ENCODE results near the gene LDHB.
"Not testable (repeated sequence)": the region's sequence is repeated elsewhere in the genome, so short reads cannot be mapped to it uniquely, and the experiment has no call there.

LDHB gene

GRCh38 chr12:21607701-21608100 lies 49.9 kb downstream of the LDHB start:
- DNase-seq (ENCODE audit: low read depth) = no peak

GRCh38 chr12:21606175-21606574 lies 51.5 kb downstream of the LDHB start:
- DNase-seq (ENCODE audit: low read depth) = no peak

- DNase-seq (ENCODE audit: low read depth) = no peak
Observed at GRCh38 chr12:21604245-21605101, 53.2 kb downstream of the LDHB start, which contains the start of gene GYS2. Gene GYS2, minus strand, starts transcription at chr12:21604847. Its CDS starts 255 bp downstream, at chr12:21604592.

GRCh38 chr12:21602774-21603173 lies 54.9 kb downstream of the LDHB start:
- no peak for DNase-seq (ENCODE audit: low read depth)

GRCh38 chr12:21600196-21600595 lies 57.4 kb downstream of the LDHB start:
- DNase-seq (ENCODE audit: low read depth) = no peak

- no peak for DNase-seq (ENCODE audit: low read depth)
Observed at GRCh38 chr12:21599143-21599999, 58.3 kb downstream of the LDHB start.

- DNase-seq (ENCODE audit: low read depth) = no peak
Observed at GRCh38 chr12:21598651-21599050, 59.0 kb downstream of the LDHB start.

GRCh38 chr12:21595356-21595755 lies 62.3 kb downstream of the LDHB start:
- not testable (repeated sequence) for DNase-seq (ENCODE audit: low read depth)

GRCh38 chr12:21585485-21585884 lies 72.2 kb downstream of the LDHB start:
- no peak for DNase-seq (ENCODE audit: low read depth)

Data from GM04503 (cell line).